Fibroblast of lung (primary cell): ENCODE results near the gene PLA2G7. TPM values are rescaled to one million over a fixed set of nuclear protein-coding genes. Genes with fewer than 3 reads are reported as not detected.
A peak's percentile ranks its signal among the peaks of the same experiment; 100 is the strongest.

Experiments
- DNase-seq, 2 donors: peaks; one replicate each; pipeline versions ENCODE4 v3.0.0 to v3.0.0-alpha.2; 2010; ENCODE audit warnings: low read depth in 2 of 2
- H2AFZ ChIP-seq: 2 replicates; pipeline ENCODE4 v1.5.1; 2012; ENCODE audit warnings: low read length, control low read depth, inconsistent platforms
- H3K27ac ChIP-seq: 2 replicates; pipeline ENCODE4 v1.5.1; 2011; ENCODE audit warnings: low read length, control low read depth; ENCODE audit not compliant: insufficient read depth
- H3K27me3 ChIP-seq: 2 replicates; pipeline ENCODE4 v1.5.1; 2011; ENCODE audit warnings: mild to moderate bottlenecking, low read length; ENCODE audit not compliant: control insufficient read depth, insufficient read depth
- H3K36me3 ChIP-seq: 2 replicates; pipeline ENCODE4 v1.5.1; 2011; ENCODE audit warnings: low read length; ENCODE audit not compliant: control insufficient read depth, insufficient read depth
- H3K4me1 ChIP-seq: 2 replicates; pipeline ENCODE4 v1.5.1; 2011; ENCODE audit warnings: low read length; ENCODE audit not compliant: control insufficient read depth, insufficient read depth; ENCODE audit errors: extremely low read depth
- H3K4me2 ChIP-seq: 2 replicates; pipeline ENCODE4 v1.5.1; 2011; ENCODE audit warnings: low read length, control low read depth; ENCODE audit not compliant: insufficient read depth; ENCODE audit errors: extremely low read depth
- H3K4me3 ChIP-seq, 4 experiments: fragments of 200-600 bp in 1 of 4; sonication (generic) in 1 of 4; replicated peaks in 1 of 4; 2 replicates each; pipeline ENCODE4 v1.5.1; 2011 to 2016; ENCODE audit warnings: low read length in 4 of 4, low read depth in 3 of 4, mild to moderate bottlenecking in 3 of 4, control low read depth in 2 of 4, inconsistent platforms in 1 of 4, mixed read lengths in 1 of 4; ENCODE audit not compliant: insufficient read depth in 1 of 4; ENCODE audit errors: control extremely low read depth in 1 of 4
- H3K79me2 ChIP-seq: 2 replicates; pipeline ENCODE4 v1.5.1; 2012; ENCODE audit warnings: mild to moderate bottlenecking, low read length, inconsistent platforms; ENCODE audit not compliant: control insufficient read depth, insufficient read depth
- H3K9ac ChIP-seq: 2 replicates; pipeline ENCODE4 v1.5.1; 2011; ENCODE audit warnings: mild to moderate bottlenecking, low read length, control low read depth; ENCODE audit not compliant: insufficient read depth
- H3K9me3 ChIP-seq: 2 replicates; pipeline ENCODE4 v1.5.1; 2012; ENCODE audit warnings: low read depth, low read length; ENCODE audit not compliant: control insufficient read depth, insufficient read depth
- H4K20me1 ChIP-seq: 2 replicates; pipeline ENCODE4 v1.5.1; 2011; ENCODE audit warnings: low read length; ENCODE audit not compliant: control insufficient read depth, insufficient read depth; ENCODE audit errors: extremely low read depth
- EZH2 ChIP-seq: IDR thresholded peaks from 2 replicates; pipeline ENCODE4 v1.5.1; 2012; ENCODE audit warnings: low read length, control low read depth, mild to moderate bottlenecking; ENCODE audit errors: missing control alignments
- polyA plus RNA-seq, 2 donors: library from polyadenylated mRNA; depleted of rRNA in 1 of 2; stranded (reverse) in 1 of 2; unstranded in 1 of 2; fragments of >200 nt; gene quantifications; 2 replicates each; pipeline ENCODE4 v1.2.1, GENCODE V29; 2011 to 2012; ENCODE audit warnings: missing spikeins in 1 of 2
- total RNA-seq: library from RNA; depleted of rRNA; stranded (reverse); fragments of >200 nt; gene quantifications from 2 replicates; pipeline ENCODE4 v1.2.1, GENCODE V29; 2014
- TF ChIP-seq, protein P1 (sequence below), 2 donors: IDR thresholded peaks in 1 of 2; conservative IDR thresholded peaks in 1 of 2; 1 replicate in 1 of 2; 2 replicates in 1 of 2; pipeline ENCODE4 v1.5.1; 2011 to 2012; ENCODE audit warnings: low read length in 2 of 2, control low read depth in 1 of 2, inconsistent platforms in 1 of 2, low read depth in 1 of 2, mild to moderate bottlenecking in 1 of 2

Gene PLA2G7
- total and polyA plus RNA-seq, 2 donors (not counting 1 experiment from before 2014, with no cell fraction given): not detected

DNA sequence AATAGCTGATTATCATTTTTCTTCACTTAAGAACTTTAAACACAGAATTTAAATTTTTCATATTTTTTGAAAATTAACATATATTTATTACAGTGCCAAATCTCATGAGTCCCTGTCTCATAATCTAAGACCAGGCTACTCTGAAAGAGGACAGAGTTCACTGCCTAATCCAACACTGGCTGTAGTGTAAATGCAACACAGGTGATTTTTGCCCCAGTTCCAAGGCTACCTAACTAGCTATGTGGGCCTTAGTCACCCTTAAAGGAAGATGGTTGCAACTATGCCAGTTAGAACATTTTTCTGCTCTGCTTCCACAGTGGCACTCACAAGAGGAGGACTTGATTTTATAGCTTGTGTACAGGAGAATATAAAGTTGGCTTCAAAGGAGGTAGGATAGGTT, 77.5 kb downstream of the PLA2G7 start:
- no peak overlapping the region for H3K4me2 ChIP-seq

DNA sequence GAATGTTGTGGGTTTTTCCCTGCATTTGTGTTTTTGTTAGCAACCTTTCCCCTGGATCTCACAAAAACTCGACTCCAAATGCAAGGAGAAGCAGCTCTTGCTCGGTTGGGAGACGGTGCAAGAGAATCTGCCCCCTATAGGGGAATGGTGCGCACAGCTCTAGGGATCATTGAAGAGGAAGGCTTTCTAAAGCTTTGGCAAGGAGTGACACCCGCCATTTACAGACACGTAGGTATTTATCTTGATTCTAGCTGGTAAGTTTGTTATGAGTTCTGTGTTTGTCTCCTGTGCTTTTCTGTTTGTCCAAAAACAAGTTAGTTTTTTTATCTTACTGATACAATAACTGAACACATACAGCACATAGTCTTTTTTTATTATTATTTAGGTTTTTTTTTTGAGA, 79.4 kb downstream of the PLA2G7 start:
- Histone ChIP-seq H3K27ac (no peak overlapping the region), H3K36me3 (no peaks in the 10 kb centered on the region), H3K27me3 (no peaks in the 10 kb centered on the region), H3K9me3 (no peaks in the 10 kb centered on the region), H3K4me2 (no peak overlapping the region), H3K9ac (no peak overlapping the region), H3K4me3 (no peak overlapping the region), H4K20me1 (no peaks in the 10 kb centered on the region), H3K79me2 (no peaks in the 10 kb centered on the region), H2AFZ (no peak overlapping the region), H3K4me1 (no peaks in the 10 kb centered on the region)
- no peak for TF ChIP-seq EZH2
- TF ChIP-seq, protein P1, sequence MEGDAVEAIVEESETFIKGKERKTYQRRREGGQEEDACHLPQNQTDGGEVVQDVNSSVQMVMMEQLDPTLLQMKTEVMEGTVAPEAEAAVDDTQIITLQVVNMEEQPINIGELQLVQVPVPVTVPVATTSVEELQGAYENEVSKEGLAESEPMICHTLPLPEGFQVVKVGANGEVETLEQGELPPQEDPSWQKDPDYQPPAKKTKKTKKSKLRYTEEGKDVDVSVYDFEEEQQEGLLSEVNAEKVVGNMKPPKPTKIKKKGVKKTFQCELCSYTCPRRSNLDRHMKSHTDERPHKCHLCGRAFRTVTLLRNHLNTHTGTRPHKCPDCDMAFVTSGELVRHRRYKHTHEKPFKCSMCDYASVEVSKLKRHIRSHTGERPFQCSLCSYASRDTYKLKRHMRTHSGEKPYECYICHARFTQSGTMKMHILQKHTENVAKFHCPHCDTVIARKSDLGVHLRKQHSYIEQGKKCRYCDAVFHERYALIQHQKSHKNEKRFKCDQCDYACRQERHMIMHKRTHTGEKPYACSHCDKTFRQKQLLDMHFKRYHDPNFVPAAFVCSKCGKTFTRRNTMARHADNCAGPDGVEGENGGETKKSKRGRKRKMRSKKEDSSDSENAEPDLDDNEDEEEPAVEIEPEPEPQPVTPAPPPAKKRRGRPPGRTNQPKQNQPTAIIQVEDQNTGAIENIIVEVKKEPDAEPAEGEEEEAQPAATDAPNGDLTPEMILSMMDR (conservative IDR thresholded peaks at IDR 0.05 in 1 of 2, IDR thresholded peaks at IDR 0.05 in 1 of 2; ENCODE audit: low read depth in 1 of 2, low read length in 2 of 2): peak; percentile 6 to 37
- no peak for DNase-seq

More for the DNA sequence above, 77.5 kb downstream of the PLA2G7 start:
- Histone ChIP-seq H2AFZ (no peak overlapping the region), H3K27ac (no peak overlapping the region), H3K27me3 (no peaks in the 10 kb centered on the region), H4K20me1 (no peaks in the 10 kb centered on the region), H3K9me3 (no peaks in the 10 kb centered on the region), H3K36me3 (no peaks in the 10 kb centered on the region), H3K79me2 (no peaks in the 10 kb centered on the region), H3K4me1 (no peaks in the 10 kb centered on the region), H3K9ac (no peak overlapping the region), H3K4me3 (no peak overlapping the region)
- no peak for DNase-seq
- TF ChIP-seq, protein P1 (conservative IDR thresholded peaks at IDR 0.05 in 1 of 2, IDR thresholded peaks at IDR 0.05 in 1 of 2; ENCODE audit: low read depth in 1 of 2, low read length in 2 of 2): no peak
- TF ChIP-seq EZH2: no peak

Other genes starting within 250 kb of the PLA2G7 start
- gene RCAN2, start 243.9 kb downstream of the PLA2G7 start, total RNA-seq: 5.6 and 11.7 TPM in 2 replicates
- gene RCAN2, start 243.9 kb downstream of the PLA2G7 start, polyA plus RNA-seq: 4.6 and 38.0 TPM in 2 replicates
- 3.6 and 3.8 TPM in 2 replicates for gene CYP39A1, start 82.6 kb downstream of the PLA2G7 start, total RNA-seq
- 0.24 and 0.49 TPM in 2 replicates for gene CYP39A1, start 82.6 kb downstream of the PLA2G7 start, polyA plus RNA-seq
- gene SLC25A27, start 82.4 kb downstream of the PLA2G7 start, total RNA-seq: 12.6 and 18.7 TPM in 2 replicates
- 2.7 and 5.2 TPM in 2 replicates for gene SLC25A27, start 82.4 kb downstream of the PLA2G7 start, polyA plus RNA-seq
- gene TDRD6, start 47.5 kb downstream of the PLA2G7 start, total RNA-seq: 0.26 and 0.33 TPM in 2 replicates
- 0.01 TPM in 1 of 2 replicates, not detected in the other for gene TDRD6, start 47.5 kb downstream of the PLA2G7 start, polyA plus RNA-seq
- gene ANKRD66, start 11.6 kb upstream of the PLA2G7 start, total RNA-seq: not detected in 2 replicates
- not detected in 2 replicates for gene ANKRD66, start 11.6 kb upstream of the PLA2G7 start, polyA plus RNA-seq
- not detected in 2 replicates for gene MEP1A, start 58.0 kb upstream of the PLA2G7 start, total RNA-seq
- gene MEP1A, start 58.0 kb upstream of the PLA2G7 start, polyA plus RNA-seq: not detected in 2 replicates
- gene ADGRF5, start 186.6 kb upstream of the PLA2G7 start, total RNA-seq: under 0.01 and 0.26 TPM in 2 replicates
- 0.11 and 19.3 TPM in 2 replicates for gene ADGRF5, start 186.6 kb upstream of the PLA2G7 start, polyA plus RNA-seq